GM19395 (cell line): ENCODE measurements around the gene TMEM123.
A peak's percentile ranks its signal among the peaks of the same experiment; 100 is the strongest.

ENCODE experiments used
- ATAC-seq: cut with Tn5 transposase; IDR thresholded peaks from one replicate; pipeline ENCODE4 v1.9.1; 2021; ENCODE audit warnings: mild to moderate bottlenecking, moderate library complexity; ENCODE audit not compliant: unreplicated experiment

The TMEM123 gene

GRCh38 chr11:102473543-102473942, 21.0 kb upstream of the TMEM123 start:
- ATAC-seq = no peak

GRCh38 chr11:102472127-102472526, 19.6 kb upstream of the TMEM123 start:
- no peak for ATAC-seq

- no peak for ATAC-seq
Measured at GRCh38 chr11:102471474-102471873, 18.9 kb upstream of the TMEM123 start.

GRCh38 chr11:102470251-102470650, 17.7 kb upstream of the TMEM123 start:
- no peak for ATAC-seq

GRCh38 chr11:102469196-102469821, 16.7 kb upstream of the TMEM123 start:
- no peak for ATAC-seq

GRCh38 chr11:102468616-102469195, 16.1 kb upstream of the TMEM123 start:
- ATAC-seq = no peak

GRCh38 chr11:102467853-102468580, 15.5 kb upstream of the TMEM123 start:
- ATAC-seq = no peak

GRCh38 chr11:102467080-102467708, 14.6 kb upstream of the TMEM123 start:
- ATAC-seq = no peak

GRCh38 chr11:102465696-102466095, 13.1 kb upstream of the TMEM123 start:
- no peak for ATAC-seq

- peak; percentile 59 for ATAC-seq
Measured at GRCh38 chr11:102464859-102465500, 12.4 kb upstream of the TMEM123 start.

GRCh38 chr11:102464037-102464436, 11.5 kb upstream of the TMEM123 start:
- ATAC-seq = no peak

GRCh38 chr11:102462610-102463009, 10.0 kb upstream of the TMEM123 start:
- no peak for ATAC-seq

GRCh38 chr11:102459393-102459792, 6.8 kb upstream of the TMEM123 start:
- no peak for ATAC-seq

GRCh38 chr11:102458548-102458947, 6.0 kb upstream of the TMEM123 start:
- no peak for ATAC-seq

GRCh38 chr11:102457865-102458264, 5.3 kb upstream of the TMEM123 start:
- no peak for ATAC-seq

- ATAC-seq = no peak
Measured at GRCh38 chr11:102457056-102457677, 4.6 kb upstream of the TMEM123 start.

GRCh38 chr11:102456381-102456780, 3.8 kb upstream of the TMEM123 start:
- no peak for ATAC-seq

GRCh38 chr11:102453921-102454320, 1.4 kb upstream of the TMEM123 start:
- ATAC-seq = no peak

- no peak for ATAC-seq
Measured at GRCh38 chr11:102453302-102453695, 734 bp upstream of the TMEM123 start.

GRCh38 chr11:102451681-102452460, 694 bp downstream of the TMEM123 start:
- peak; percentile 60 for ATAC-seq
